ES-I3 (cell line): ENCODE data around the gene STK39.
"Not testable (repeated sequence)": the region's sequence is repeated elsewhere in the genome, so short reads cannot be mapped to it uniquely, and the experiment has no call there.

Experiments
- H3K36me3 ChIP-seq: 2 replicates; pipeline ENCODE4 v1.6.1; 2013; ENCODE audit warnings: mild to moderate bottlenecking, low read length, control low read depth, moderate library complexity; ENCODE audit not compliant: insufficient read depth
- H3K4me1 ChIP-seq: 2 replicates; pipeline ENCODE4 v1.6.1; 2013; ENCODE audit warnings: mild to moderate bottlenecking, control low read depth, low read length; ENCODE audit not compliant: insufficient read depth
- H3K9ac ChIP-seq: 2 replicates; pipeline ENCODE4 v1.6.1; 2013; ENCODE audit warnings: low read depth, mild to moderate bottlenecking, low read length, moderate library complexity
- H3K9me3 ChIP-seq: 2 replicates; pipeline ENCODE4 v1.6.1; 2013; ENCODE audit warnings: mild to moderate bottlenecking, low read length, moderate library complexity; ENCODE audit not compliant: control insufficient read depth, insufficient read depth

The STK39 gene

GRCh38 chr2:168127371-168127770 is 120.0 kb downstream of the STK39 start:
- Histone ChIP-seq H3K4me1 (peaks cover 7% of the 10 kb centered on the region; the same call in 1 of the 2 replicates), H3K9me3 (no peaks in the 10 kb centered on the region), H3K9ac (no peak overlapping the region), H3K36me3 (0 out of 2 replicates have a peak, but pooled peaks cover 3% of the 10 kb centered on the region)

DNA sequence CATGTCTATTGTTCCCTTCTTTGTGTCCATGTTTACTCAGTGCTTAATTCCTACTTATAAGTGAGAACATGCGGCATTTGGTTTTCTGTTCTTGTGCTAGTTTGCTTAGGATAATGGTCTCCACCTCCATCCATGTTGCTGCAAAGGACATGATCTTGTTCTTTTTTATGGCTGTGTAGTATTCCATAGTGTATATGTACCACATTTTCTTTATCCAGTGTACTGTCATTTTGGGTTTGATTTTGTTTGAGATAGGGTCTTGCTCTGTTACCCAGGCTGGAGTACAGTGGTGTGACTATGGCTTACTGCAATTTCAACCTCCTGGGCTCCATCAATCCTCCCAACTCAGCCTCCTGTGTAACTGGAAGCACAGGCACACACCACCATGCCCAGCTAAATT is 125.2 kb downstream of the STK39 start:
- H3K4me1 ChIP-seq, H3K9me3 ChIP-seq, H3K9ac ChIP-seq, H3K36me3 ChIP-seq: not testable (repeated sequence)

DNA sequence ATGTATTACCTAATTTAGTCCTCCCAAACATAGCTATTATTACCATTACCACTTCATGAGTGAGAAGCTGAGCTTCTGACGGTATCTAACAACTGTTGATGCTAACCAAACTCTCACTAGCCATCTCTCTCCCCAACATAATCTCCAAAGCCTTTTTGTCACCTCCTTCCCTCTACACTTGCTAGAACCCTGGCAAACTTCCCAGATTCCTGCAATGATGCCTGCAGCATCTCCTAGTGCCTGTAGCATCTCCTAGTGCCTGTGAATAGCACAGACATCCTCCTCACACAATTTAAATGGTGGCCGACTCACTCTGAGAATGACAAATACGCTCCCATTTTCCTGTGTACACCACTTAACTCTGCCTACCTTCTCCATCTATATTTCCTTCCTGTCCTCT is 126.7 kb downstream of the STK39 start:
- Histone ChIP-seq H3K4me1 (peaks cover 7% of the 10 kb centered on the region), H3K9me3 (no peaks in the 10 kb centered on the region), H3K9ac (no peak overlapping the region), H3K36me3 (0 out of 2 replicates have a peak, but pooled peaks cover 3% of the 10 kb centered on the region)

DNA sequence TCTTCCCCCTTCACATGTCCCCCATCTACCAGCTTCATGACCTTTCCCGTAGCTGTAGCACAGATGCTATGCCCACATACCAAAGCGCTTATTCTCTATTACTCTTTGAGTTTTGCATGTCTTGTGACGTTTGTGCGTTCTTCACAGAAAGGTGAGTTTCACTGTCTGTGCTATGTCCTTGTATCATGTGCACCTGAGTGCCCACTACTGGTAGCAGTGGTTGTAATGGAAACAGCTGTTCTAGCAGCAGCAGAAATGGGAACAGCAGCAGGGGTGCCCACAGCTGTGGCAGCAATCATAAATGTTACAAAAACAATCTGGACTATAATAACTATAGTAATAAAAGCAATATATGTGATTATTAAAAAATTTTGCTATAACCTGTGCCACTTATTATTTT is 127.1 kb downstream of the STK39 start:
- Histone ChIP-seq H3K9ac (no peak overlapping the region), H3K36me3 (0 out of 2 replicates have a peak, but pooled peaks cover 3% of the 10 kb centered on the region), H3K4me1 (peaks cover 7% of the 10 kb centered on the region), H3K9me3 (no peaks in the 10 kb centered on the region)

GRCh38 chr2:168119515-168120141 is 127.8 kb downstream of the STK39 start:
- Histone ChIP-seq H3K9me3 (no peaks in the 10 kb centered on the region), H3K9ac (no peak overlapping the region), H3K4me1 (peaks cover 7% of the 10 kb centered on the region), H3K36me3 (0 out of 2 replicates have a peak, but pooled peaks cover 3% of the 10 kb centered on the region)

- peaks cover 7% of the 10 kb centered on the region for H3K4me1 ChIP-seq
- no peaks in the 10 kb centered on the region for H3K36me3 ChIP-seq
- no peaks in the 10 kb centered on the region for H3K9me3 ChIP-seq
- H3K9ac ChIP-seq, result no peak overlapping the region
Observed at GRCh38 chr2:168118733-168119514, 128.5 kb downstream of the STK39 start.

GRCh38 chr2:168116448-168116847 is 130.9 kb downstream of the STK39 start:
- Histone ChIP-seq H3K4me1 (peaks cover 7% of the 10 kb centered on the region), H3K36me3 (no peaks in the 10 kb centered on the region), H3K9ac (no peak overlapping the region), H3K9me3 (no peaks in the 10 kb centered on the region)

GRCh38 chr2:168114619-168115018 is 132.8 kb downstream of the STK39 start:
- Histone ChIP-seq H3K36me3 (no peaks in the 10 kb centered on the region), H3K9me3 (no peaks in the 10 kb centered on the region), H3K9ac (no peak overlapping the region), H3K4me1 (peaks cover 7% of the 10 kb centered on the region)

DNA sequence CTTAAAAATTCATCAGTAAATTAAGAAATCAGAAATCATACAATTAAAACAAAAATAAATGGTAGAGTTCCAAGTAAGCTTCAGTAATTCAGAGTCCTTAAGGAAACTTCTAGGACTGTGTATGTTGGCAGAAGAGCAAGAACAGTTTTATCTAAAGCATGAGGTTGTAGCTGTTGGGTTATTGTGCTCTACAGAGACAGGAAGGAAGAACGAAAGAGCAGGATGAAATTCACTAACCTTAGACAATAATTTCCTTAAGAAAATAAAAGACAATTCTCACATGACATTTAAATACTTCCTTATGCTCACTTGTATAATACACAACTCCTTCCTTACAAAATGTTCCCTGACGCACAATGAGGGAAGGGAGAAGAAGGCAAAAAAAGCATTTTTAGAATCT is 133.4 kb downstream of the STK39 start:
- Histone ChIP-seq H3K9me3 (no peaks in the 10 kb centered on the region), H3K4me1 (peaks cover 4% of the 10 kb centered on the region), H3K9ac (no peak overlapping the region), H3K36me3 (no peaks in the 10 kb centered on the region)

DNA sequence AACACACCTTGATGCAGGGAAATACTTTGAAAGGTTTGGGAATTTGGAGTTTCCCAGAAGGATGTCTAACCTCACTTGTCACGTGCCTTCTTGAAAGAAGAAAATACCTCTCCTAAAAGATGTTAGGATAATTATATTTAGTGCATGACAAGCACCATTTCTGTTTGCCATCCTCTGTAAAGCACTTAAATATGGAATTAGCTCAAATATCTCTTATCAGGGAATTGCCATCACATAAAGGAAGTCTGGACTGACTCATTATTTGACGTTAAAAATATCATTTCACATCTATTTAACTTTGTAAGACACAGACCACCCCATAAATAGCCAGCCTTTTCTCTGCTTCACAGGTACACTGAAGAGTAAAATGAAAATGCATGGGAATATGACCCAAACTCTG is 140.1 kb downstream of the STK39 start:
- Histone ChIP-seq H3K9me3 (no peaks in the 10 kb centered on the region), H3K9ac (no peak overlapping the region), H3K36me3 (no peaks in the 10 kb centered on the region), H3K4me1 (no peaks in the 10 kb centered on the region)

GRCh38 chr2:168105127-168105683 is 142.2 kb downstream of the STK39 start:
- H3K4me1 ChIP-seq, result no peaks in the 10 kb centered on the region
- H3K36me3 ChIP-seq, result no peaks in the 10 kb centered on the region
- no peak overlapping the region for H3K9ac ChIP-seq
- H3K9me3 ChIP-seq, result no peaks in the 10 kb centered on the region

DNA sequence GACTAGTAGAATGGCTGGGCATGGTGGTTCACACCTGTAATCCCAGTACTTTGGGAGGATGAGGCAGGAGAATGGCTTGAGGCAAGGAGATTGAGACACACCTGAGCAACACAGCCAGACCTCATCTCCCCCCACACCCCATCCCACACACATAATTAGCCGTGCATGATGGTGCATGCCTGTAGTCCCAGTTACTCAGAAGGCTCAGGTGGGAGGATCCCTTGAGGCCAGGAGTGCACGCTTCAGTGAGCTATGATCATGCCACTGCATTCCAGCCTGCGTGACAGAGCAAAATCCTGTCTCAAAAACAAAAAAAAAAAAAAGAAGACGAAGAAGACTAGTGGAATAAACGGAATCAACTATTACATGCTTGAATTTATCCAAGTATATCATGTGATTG is 150.0 kb downstream of the STK39 start:
- Histone ChIP-seq H3K9ac (no peak overlapping the region), H3K9me3 (no peaks in the 10 kb centered on the region), H3K4me1 (no peaks in the 10 kb centered on the region), H3K36me3 (no peaks in the 10 kb centered on the region)

GRCh38 chr2:168096158-168096557 is 151.2 kb downstream of the STK39 start:
- no peak overlapping the region for H3K9ac ChIP-seq
- no peaks in the 10 kb centered on the region for H3K9me3 ChIP-seq
- H3K36me3 ChIP-seq, result no peaks in the 10 kb centered on the region
- H3K4me1 ChIP-seq, result no peaks in the 10 kb centered on the region

GRCh38 chr2:168091986-168092385 is 155.4 kb downstream of the STK39 start:
- H3K36me3 ChIP-seq, result no peaks in the 10 kb centered on the region
- no peak overlapping the region for H3K9ac ChIP-seq
- no peaks in the 10 kb centered on the region for H3K9me3 ChIP-seq
- H3K4me1 ChIP-seq, result no peaks in the 10 kb centered on the region
